ENCODE results near the gene LRP6.
A peak's percentile ranks its signal among the peaks of the same experiment; 100 is the strongest.
"Not testable (repeated sequence)": the region's sequence is repeated elsewhere in the genome, so short reads cannot be mapped to it uniquely, and the experiment has no call there.

LRP6 gene

DNA sequence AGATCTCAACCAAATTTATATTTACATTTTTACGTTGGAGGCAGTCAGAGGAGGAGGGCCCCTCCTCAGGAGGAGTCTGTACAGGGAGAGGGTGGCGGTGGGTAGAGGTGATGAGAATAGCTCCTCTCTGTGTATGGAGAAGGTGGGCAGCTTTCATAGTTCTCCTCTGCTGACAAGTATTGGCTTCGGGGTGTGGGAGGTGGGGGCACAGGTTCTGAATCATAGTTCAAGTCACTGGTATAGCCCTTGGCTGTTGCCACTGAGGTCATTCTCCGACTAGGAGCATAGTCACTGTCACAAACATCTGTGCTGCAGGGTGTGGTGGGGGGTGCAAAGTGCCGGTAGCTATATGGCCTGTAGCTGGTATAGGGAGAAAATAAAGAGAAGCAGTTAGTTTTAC is 145.8 kb downstream of the LRP6 start:
- DNase-seq (ENCODE audit: low read depth): no peak

DNA sequence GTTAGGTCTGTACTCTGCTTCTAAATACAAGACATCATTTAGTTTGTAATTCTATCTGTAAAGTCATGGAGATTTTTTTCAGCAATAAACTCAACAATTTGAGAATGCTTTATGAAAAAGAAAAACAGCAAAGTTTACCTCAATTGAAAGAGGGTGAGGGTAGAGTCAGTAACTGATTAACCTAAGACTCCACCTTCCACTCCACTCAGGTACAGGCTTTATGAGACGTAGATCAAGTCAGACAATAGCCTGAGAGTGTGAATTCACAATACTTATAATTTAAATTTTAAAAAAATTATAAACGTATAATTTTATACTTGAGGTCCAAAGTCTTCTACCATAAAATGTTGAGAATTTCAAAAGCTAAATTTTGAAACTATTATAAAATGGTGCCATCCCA is 150.2 kb downstream of the LRP6 start:
- DNase-seq (ENCODE audit: low read depth): no peak

DNA sequence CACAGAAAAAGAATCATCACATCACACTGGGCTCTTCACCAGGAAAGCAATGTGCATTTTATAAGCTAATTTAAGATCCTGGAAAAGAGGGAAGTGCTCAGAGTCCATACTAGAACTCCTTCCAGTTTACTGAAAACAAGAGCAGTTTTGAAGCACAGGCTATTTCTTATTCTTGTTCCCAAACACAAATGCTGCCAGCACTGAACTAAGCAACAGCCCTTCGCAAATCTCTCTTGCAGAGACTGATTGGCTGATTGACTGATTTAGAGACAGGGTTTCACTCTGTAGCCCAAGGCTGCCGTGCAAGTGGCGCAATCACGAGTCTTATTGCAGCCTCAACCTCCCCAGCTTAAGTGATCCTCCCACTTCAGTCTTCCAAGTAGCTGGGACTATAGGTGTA is 151.3 kb downstream of the LRP6 start:
- no peak for DNase-seq (ENCODE audit: low read depth)

DNA sequence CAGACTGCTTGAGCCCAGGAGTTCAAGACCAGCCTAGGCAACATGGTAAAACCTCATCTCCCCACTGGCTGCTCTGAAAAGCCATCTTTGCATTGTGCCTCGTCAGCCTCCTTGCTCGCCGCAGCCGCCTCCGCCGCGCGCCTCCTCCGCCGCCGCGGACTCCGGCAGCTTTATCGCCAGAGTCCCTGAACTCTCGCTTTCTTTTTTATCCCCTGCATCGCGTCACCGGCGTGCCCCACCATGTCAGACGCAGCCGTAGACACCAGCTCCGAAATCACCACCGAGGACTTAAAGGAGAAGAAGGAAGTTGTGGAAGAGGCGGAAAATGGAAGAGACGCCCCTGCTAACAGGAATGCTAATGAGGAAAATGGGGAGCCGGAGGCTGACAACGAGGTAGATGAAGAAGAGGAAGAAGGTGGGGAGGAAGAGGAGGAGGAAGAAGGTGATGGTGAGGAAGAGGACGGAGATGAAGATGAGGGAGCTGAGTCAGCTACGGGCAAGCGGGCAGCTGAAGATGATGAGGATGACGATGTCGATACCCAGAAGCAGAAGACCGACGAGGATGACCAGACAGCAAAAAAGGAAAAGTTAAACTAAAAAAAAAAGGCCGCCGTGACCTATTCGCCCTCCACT is 155.8 kb downstream of the LRP6 start:
- DNase-seq (ENCODE audit: low read depth): not testable (repeated sequence)

DNA sequence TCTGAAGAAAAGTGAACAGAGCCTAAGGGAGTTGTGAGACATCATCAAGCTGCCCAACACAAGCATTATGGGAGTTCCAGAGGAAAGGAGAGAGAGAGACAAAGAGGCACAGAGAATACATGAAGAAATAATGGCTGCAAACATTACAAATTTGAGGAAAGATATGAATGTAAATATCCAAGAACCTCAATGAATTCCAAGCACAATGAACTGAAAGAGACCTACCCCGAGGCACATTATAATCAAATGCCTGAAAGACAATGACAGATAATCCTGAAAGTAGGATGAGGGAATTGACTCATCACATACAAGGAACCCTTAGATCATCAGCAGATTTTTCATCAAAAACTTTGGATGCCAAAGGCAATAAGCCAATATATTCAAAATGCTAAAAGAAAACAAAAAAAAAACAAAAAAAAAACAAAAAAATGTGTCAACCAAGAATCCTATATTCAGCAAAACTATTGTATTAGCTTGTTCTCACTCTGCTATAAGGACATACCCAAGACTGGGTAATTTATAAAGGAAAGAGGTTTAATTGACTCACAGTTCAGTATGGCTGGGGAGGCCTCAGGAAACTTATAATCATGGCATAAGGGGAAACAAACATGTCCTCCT is 158.3 kb downstream of the LRP6 start:
- DNase-seq (ENCODE audit: low read depth): no peak

DNA sequence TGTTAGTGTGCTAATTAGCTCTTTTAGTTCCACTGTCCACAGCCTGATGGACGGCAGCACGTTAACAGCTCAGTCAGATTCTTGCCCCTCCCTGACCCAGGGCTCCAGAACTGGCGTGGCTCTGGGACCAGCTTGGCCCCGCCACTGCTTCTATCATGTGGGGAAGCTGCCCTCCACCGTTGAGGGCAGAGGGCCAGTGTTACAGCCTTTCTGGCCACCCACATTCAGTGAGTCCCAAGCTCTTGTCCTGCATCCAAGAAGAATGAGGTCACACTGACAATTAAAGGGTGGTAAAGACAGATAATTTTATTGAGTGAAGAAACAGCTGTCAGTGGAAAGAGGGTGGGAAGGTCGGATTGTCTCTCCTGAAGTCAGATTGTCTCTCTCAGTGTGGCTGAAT is 159.2 kb downstream of the LRP6 start:
- no peak for DNase-seq (ENCODE audit: low read depth)

DNA sequence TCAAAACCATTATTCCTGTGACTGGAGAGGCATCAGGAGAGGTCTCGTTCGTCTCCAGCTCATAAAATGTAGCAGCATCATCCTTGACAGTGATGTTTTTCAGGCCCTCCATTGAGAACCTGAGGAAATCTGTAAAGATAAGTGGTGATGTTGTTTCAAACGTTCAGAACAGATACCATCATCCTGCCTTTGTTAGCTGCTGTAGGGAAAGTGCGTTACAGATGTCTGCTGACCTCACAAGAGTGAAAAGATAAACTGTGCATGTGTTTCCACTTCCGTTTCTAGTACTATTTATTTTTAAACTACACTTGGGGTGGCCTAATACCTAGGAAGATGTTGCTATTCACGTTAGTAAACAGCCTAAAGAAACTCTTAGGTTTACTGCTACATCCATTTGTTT is 167.7 kb downstream of the LRP6 start:
- peak; percentile 48 for DNase-seq (ENCODE audit: low read depth)

DNA sequence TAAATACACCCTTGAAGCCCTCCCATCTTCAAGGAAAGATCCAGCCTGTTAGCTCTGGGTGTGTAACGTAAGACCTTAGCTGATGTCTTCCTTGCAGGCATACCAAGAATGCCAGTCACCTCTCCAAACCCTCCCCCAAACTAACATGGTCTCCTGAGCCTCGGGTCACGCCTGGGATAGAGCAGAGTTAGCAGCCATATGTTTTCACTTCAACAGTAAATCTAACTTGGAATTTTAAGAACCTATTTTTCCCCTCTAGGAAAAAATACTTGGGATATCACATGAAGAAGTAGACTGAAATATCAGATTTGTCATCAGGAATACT is 168.2 kb downstream of the LRP6 start:
- no peak for DNase-seq (ENCODE audit: low read depth)

DNA sequence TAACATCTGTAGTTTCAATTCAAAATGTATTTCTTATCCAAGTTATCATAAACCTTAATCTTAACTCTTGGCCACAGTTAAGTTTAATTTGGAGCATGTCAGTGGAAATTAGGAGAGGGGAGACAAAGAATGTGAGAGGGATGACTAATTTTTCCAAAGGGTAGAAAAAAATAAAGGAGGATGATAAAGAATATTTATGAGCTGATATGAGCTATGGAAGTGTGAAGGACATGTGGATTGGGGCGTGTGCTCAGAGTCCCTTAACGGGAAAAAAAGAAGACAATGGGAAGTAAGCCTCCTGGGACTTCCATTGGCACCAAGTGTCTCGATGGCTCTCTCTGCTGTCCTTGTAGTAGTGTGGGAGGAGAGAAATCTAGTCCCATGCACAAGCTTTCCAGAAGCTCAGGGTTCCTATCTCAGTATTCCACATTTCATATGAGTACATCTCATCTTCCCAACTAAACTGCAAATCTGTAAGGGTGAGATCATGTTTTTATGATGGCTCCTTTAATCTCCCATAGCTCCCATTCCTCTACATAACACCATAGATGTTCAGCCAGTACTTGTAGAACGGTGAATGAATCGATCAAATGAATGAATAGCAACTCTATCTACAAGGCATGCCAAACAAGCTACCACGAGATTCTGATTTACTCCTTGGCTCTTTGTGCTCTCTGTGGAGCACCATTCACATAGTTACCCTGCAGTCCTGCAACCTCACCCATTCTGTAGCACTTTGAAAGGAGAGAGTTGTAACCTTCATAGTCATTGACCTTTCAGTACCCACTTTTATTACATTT is 168.8 kb downstream of the LRP6 start:
- no peak for DNase-seq (ENCODE audit: low read depth)

DNA sequence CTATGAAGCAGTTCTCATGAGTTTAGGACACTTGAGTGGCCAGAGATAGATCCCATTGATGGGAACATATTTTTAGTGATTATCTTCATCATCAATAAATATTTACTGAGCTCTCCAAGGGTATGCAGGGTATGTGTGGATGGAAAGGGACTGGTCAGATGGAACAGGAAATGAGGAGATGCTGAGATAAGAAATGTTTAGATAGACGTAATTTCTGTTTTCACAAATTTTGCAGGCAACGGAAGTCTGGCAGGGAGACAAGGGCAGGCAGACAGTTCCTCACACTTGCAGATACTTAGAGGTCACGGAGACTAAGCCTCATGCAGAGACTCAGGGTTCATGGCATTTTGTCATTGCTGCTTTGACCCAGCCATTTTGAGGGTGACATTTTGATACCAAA is 171.8 kb downstream of the LRP6 start:
- no peak for DNase-seq (ENCODE audit: low read depth)

DNA sequence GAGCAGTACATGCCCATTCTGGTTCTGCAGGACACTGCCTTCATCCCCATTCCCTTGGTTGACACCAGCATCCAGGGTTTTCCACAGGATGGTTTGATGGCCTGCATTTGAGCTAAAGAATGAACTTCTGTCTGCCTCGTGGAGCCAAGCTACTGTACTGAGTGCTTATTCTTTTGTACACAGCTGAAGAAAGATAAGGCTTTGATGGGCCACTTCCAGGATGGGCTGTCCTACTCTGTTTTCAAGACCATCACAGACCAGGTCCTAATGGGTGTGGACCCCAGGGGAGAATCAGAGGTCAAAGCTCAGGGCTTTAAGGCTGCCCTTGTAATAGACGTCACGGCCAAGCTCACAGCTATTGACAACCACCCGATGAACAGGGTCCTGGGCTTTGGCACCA is 172.4 kb downstream of the LRP6 start:
- DNase-seq (ENCODE audit: low read depth): no peak

DNA sequence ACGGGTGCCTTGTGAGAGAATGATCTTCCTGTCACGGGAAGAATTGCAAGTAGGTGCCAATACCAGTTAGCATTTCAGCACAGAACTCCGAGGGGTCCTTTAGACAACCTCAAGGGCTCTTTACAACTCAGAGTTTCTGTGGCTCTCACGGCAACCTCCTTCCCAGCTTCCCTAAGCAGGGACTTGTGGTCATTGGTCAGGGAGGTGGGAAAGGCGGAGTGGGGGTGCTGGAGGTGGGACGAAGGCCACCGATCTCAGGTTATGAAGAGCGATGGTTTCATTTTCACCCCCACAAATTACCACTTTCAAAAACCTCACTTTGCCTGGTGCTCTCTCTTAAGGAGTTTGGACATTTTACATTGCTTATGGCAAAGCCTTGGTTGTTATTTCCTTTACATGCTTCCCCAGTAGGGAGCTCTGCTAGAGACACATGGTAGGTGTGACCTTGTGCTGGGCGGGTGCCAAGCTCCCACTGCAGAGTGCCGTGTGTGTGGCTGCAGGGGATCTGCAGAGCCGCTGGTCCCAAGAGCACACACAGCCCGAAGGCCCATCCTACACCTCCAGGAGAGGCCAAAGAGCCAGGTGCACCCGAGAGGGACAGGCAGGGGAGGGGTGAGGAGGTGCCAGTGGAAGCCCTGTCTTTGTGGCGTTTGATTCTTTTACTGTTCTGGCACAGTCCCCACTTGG is 174.7 kb downstream of the LRP6 start:
- no peak for DNase-seq (ENCODE audit: low read depth)

DNA sequence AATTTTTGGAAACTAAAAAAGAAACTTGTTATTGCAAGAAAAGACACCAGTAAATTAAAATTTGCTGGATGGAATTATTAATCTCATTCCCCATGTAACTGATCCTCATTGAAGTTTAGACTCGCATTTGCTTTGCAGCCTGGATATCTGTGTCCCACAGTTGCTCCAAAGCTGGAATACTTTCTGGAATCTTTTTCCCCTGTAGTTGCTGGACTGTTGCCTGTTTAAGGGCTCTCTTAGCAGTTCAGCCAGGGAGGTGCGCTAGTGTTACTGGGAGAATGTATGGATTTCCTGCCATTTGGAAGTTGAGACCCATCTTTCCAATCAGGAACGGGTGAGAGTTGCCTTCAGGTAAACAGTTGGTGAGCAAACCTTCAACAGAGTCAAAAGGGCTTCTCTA is 175.8 kb downstream of the LRP6 start:
- DNase-seq (ENCODE audit: low read depth): no peak

DNA sequence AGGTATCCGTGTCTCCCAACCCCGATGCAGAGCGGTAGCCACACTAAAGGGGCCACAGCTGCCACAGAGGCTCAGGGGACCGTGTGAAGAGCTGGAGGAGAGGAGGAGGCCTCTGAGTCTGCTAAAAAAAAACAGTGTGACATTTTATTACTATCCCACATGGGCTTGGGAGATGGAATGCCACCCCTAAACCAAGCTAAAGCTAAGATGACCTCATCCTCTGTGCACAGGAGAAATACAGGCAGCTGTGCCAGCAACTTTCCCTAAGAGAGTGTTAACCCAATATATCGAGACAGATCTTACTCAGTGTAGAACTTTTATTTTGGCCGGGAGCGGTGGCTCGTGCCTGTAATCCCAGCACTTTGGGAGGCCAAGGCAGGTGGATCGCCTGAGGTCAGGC is 178.1 kb downstream of the LRP6 start:
- DNase-seq (ENCODE audit: low read depth): no peak

DNA sequence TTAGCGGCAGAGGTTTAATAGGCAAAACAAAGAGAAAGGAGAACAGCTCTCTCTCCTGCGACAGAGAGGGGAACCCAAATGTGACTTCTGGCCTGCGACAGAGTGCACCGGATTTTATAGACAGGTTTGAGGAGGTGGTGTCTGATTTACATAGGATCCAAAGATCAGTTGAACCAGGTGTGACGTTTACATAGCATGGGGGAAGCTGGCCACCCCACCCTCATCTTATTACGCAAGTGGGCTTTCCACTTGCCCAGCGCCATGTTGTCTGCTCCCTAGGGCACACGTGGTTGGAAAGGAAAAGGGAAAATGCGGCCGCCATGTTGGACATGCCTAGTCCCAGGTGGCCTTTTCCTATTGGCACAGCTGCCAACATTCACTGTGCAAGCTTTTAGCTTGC is 178.7 kb downstream of the LRP6 start:
- no peak for DNase-seq (ENCODE audit: low read depth)

DNA sequence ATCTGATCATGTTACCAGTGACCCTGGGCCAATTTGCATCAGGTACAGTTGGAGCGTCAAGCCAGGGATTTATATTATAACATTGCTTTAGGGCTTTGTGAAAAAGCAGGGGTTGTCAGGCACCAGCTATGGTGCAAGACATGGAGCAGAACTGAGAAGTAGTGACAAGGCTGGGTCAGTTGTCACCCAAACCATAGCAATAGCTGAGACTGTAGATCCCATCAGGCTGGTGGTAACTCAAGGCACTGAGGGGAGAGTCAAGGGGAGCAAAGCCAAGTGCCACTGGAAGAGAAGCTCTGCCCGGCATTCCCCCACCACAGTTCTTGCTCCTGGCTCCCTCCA is 179.2 kb downstream of the LRP6 start:
- DNase-seq (ENCODE audit: low read depth): no peak

DNA sequence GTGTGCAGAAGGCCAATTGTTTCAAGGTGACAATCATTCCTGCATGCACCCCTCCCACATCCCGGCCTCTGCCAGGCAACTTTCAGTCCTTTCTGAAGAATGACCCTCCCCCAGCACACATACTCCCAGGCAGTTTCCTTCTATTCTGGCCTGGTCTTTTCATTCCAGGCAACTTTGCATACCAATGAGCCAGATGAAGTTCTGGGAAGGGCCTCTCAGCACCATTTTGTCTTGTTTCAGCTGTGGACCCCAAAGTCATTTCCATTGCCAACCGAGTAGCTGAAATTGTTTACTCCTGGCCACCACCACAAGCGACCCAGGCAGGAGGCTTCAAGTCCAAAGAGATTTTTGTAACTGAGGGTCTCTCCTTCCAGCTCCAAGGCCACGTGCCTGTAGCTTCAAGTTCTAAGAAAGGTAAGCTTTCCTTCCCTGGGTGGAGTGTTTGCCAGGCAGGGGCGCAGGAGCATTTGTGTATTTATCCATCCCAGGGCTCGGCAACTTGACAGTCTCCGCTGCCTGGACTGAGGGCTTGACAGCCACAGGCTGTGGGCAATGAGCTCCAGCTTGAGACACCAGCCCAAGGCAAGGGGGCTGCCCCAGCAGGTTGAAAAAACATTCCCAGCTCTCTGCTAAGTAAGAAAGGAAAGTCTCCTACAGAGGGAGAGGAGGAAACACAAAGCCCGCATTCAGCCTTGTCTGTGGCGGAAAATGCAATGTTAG is 179.7 kb downstream of the LRP6 start:
- DNase-seq (ENCODE audit: low read depth): no peak

DNA sequence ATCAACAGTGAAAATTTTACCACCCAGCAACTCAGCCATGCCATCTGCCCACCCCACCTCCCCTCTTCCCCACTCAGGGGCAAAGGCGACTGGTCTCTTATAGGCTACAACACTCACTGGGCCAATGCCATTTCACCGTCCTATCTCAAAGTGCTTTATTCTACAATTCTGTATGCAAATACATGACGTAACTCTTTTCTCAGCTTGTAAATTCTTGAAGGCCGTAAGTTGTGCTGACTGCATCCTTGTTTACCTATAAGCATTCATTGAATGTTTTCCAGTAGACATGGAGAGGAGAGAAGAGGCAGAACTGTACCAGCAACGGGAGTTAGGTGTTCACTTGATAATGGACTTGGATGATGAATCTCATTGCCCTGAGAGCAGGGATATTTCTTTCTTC is 180.5 kb downstream of the LRP6 start:
- no peak for DNase-seq (ENCODE audit: low read depth)

DNA sequence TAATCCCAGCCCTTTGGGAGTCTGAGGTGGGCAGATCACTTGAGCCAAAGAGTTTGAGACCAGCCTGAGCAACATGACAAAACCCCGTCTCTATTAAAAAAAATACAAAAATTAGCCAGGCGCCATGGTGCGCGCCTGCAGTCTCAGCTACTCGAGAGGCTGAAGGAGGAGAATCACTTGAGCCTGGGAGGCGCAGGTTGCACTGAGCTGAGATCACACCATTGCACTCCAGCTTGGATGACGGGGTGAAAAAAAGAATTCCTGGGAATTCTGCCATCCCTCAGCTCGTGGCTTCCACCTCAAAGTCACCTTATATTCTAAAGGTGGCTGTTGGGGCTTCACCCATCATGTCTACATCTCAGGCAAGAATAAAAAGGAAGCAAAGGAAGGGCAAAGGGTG is 183.2 kb downstream of the LRP6 start:
- DNase-seq (ENCODE audit: low read depth): no peak

DNA sequence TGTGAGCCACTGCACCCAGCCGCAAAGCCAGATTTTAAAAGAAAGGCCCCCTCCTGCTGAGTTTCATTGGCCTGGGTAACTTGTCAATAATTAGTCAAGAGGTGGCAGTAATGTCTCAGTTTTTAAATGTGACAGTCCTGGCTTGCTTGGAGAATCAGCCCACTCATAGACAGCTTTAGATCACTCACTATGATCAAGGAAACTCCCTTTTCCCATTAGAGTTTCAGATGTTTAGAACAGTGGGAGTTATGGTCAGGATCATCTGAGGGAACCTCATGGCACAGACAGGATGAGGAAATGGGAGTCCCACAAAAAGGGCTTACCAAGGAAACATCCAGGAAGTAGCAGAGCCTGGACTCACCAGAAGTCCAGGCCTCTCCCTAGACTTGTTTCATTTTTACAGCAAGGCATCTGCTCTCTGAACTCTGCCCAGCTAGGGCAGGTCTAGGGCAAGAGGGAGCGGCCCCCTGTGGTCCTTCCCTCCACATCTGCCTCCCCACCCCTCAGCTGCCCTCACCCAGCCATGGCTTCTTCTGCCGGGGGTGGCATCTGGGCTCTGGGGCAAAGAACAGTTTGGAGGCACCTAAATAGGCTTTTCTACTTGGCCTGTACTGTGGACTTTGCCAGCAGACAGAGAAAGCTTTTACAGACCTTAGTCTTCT is 184.9 kb downstream of the LRP6 start:
- DNase-seq (ENCODE audit: low read depth): peak; percentile 33

DNA sequence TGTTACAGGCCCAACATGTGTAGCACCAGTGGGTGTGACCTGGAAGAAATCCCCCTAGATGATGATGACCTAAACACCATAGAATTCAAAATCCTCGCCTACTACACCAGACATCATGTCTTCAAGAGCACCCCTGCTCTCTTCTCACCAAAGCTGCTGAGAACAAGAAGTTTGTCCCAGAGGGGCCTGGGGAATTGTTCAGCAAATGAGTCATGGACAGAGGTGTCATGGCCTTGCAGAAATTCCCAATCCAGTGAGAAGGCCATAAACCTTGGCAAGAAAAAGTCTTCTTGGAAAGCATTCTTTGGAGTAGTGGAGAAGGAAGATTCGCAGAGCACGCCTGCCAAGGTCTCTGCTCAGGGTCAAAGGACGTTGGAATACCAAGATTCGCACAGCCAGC is 187.6 kb downstream of the LRP6 start:
- peak; percentile 7 for DNase-seq (ENCODE audit: low read depth)
